AG04449 (cell line): ENCODE measurements around the gene PLCB3.

Experiments used
- CTCF ChIA-PET: fragments of 350-600 bp; formaldehyde crosslinking; extraction: SDS; loops from one replicate; lab custom pipeline; 2021; ENCODE audit warnings: antibody characterized with exemption; lab: Yijun Ruan, JAX
- POLR2A ChIA-PET: fragments of 400-600, 350-600 bp; formaldehyde crosslinking; extraction: SDS; loops from one replicate; lab custom pipeline; 2020; ENCODE audit warnings: antibody characterized with exemption, inconsistent platforms; lab: Yijun Ruan, JAX
- DNase-seq: peaks from one replicate; pipeline ENCODE4 v3.0.0-alpha.2; 2010; ENCODE audit warnings: low read depth, low spot score
- H3K4me3 ChIP-seq: 2 replicates; pipeline ENCODE4 v1.5.1; 2011; ENCODE audit warnings: low read depth, mild to moderate bottlenecking, control low read depth, low read length
- CTCF ChIP-seq: IDR thresholded peaks from one replicate; pipeline ENCODE4 v1.5.1; 2011; ENCODE audit warnings: mild to moderate bottlenecking, moderate library complexity, low read length, control low read depth, inconsistent platforms; ENCODE audit not compliant: insufficient read depth; ENCODE audit errors: missing control alignments

The PLCB3 gene

GRCh38 chr11:64260147-64260708, 8.9 kb downstream of the PLCB3 start:
- no peak for TF ChIP-seq CTCF
- POLR2A ChIA-PET = no interaction called here
- no peak for DNase-seq
- H3K4me3 ChIP-seq = no peak overlapping the region
- CTCF ChIA-PET = interaction anchor here (15.2 kb wide), 1 partner anchor 12 kb away, joined by 224 read pairs; the partner anchor contains the start of genes PLCB3 and PPP1R14B

GRCh38 chr11:64261556-64262080, 10.3 kb downstream of the PLCB3 start:
- ChIA-PET CTCF (interaction anchor here (15.2 kb wide), 1 partner anchor 13 kb away, joined by 224 read pairs; the partner anchor contains the start of genes PLCB3 and PPP1R14B), POLR2A (interaction anchor here (1.3 kb wide), 1 partner anchor 9 kb away, joined by 5 read pairs; no protein-coding TSS in a partner anchor)
- TF ChIP-seq CTCF = no peak
- H3K4me3 ChIP-seq = no peak overlapping the region
- no peak for DNase-seq

- POLR2A ChIA-PET = interaction anchor here (0.6 to 3.2 kb wide), 4 partner anchors 10 to 77 kb away, joined by 3 to 15 read pairs (median 4); partner anchors contain the start of gene PLCB3
- no peak for TF ChIP-seq CTCF
- no peak for DNase-seq
- CTCF ChIA-PET = interaction anchor here (0.9 to 15.2 kb wide), 3 partner anchors 14 to 39 kb away, joined by 3 to 224 read pairs (median 4); partner anchors contain the start of genes NUDT22, PLCB3, PPP1R14B and TRPT1
- H3K4me3 ChIP-seq = no peak overlapping the region
Measured at GRCh38 chr11:64262271-64263002, 11.1 kb downstream of the PLCB3 start.

GRCh38 chr11:64263021-64263946, 12.0 kb downstream of the PLCB3 start:
- DNase-seq = no peak
- POLR2A ChIA-PET = interaction anchor here (0.6 to 3.2 kb wide), 3 partner anchors 11 to 76 kb away, joined by 3 to 15 read pairs (median 3); partner anchors contain the start of gene PLCB3
- CTCF ChIA-PET = interaction anchor here (0.9 to 15.2 kb wide), 6 partner anchors 15 to 91 kb away, joined by 3 to 224 read pairs (median 4); partner anchors contain the start of genes NUDT22, PLCB3, PPP1R14B and TRPT1
- no peak overlapping the region for H3K4me3 ChIP-seq
- no peak for TF ChIP-seq CTCF

GRCh38 chr11:64263947-64264317, 12.6 kb downstream of the PLCB3 start:
- ChIA-PET CTCF (interaction anchor here (1.3 to 15.2 kb wide), 6 partner anchors 10 to 91 kb away, joined by 4 to 224 read pairs (median 8); partner anchors contain the start of genes PLCB3 and PPP1R14B), POLR2A (interaction anchor here (1.1 to 3.2 kb wide), 2 partner anchors 12 to 23 kb away, joined by 4 to 15 read pairs; partner anchors contain the start of genes FKBP2 and PLCB3)
- no peak for DNase-seq
- TF ChIP-seq CTCF = no peak
- no peak overlapping the region for H3K4me3 ChIP-seq
